HepG2 (cell line): ENCODE measurements around the gene GCLC. TPM values are rescaled to one million over a fixed set of nuclear protein-coding genes. Genes with fewer than 3 reads are reported as not detected.

Source experiments
- ATAC-seq: fragments of 200-7000 bp; cut with Tn5 transposase; 3 replicates; pipeline ENCODE4 v1.9.1; 2020; ENCODE audit warnings: mild to moderate bottlenecking, moderate library complexity
- BruUV-seq: library from RNA; stranded (reverse); fragments of 400-500 nt; replicated peaks from 2 replicates; lab custom pipeline; 2021; lab: Mats Ljungman, UMichigan
- CTCF ChIA-PET: fragments of 300-600 bp; formaldehyde crosslinking; extraction: SDS; loops from one replicate; lab custom pipeline; 2021; ENCODE audit warnings: low total read pairs, inconsistent platforms, low intra/inter-chr PET ratio; lab: Yijun Ruan, JAX
- POLR2A ChIA-PET: fragments of 350-600 bp; sonication (Branson Sonifier 250); formaldehyde crosslinking; loops from one replicate; lab custom pipeline; 2020; ENCODE audit warnings: antibody characterized with exemption, inconsistent platforms; lab: Yijun Ruan, JAX
- DNase-seq: peaks from one replicate; pipeline ENCODE4 v3.0.0-alpha.2; 2015; ENCODE audit warnings: low spot score
- FAIRE-seq: peaks from 3 replicates; lab custom pipeline; 2011; peaks lifted over from hg19 to GRCh38; lab: Jason Lieb, UNC
- H2AFZ ChIP-seq: one replicate; pipeline ENCODE4 v1.6.1; 2011; ENCODE audit warnings: low read length, inconsistent platforms
- H3K27ac ChIP-seq: fragments of 300-600 bp; 3 replicates; pipeline ENCODE4 v1.8.0; 2011; ENCODE audit warnings: mixed run types, mild to moderate bottlenecking, mixed read lengths, low read length, inconsistent platforms; ENCODE audit not compliant: insufficient read depth; ENCODE audit errors: extremely low read length
- H3K27me3 ChIP-seq, 2 experiments: fragments of 200-600 bp in 1 of 2; 2 replicates in 1 of 2; 3 replicates in 1 of 2; pipeline versions ENCODE4 v1.6.0 to v1.8.0; 2011; ENCODE audit warnings: low read length in 2 of 2, mild to moderate bottlenecking in 2 of 2, moderate library complexity in 2 of 2, inconsistent platforms in 1 of 2; ENCODE audit not compliant: insufficient read depth in 2 of 2, control insufficient read depth in 1 of 2
- H3K36me3 ChIP-seq, 2 experiments: fragments of 200-600 bp in 1 of 2; replicated peaks in 1 of 2; 2 replicates in 1 of 2; 3 replicates in 1 of 2; pipeline versions ENCODE4 v1.5.1 to v1.8.0; 2011; ENCODE audit warnings: low read length in 2 of 2, inconsistent platforms in 1 of 2; ENCODE audit not compliant: insufficient read depth in 2 of 2, control insufficient read depth in 1 of 2
- H3K4me1 ChIP-seq: 2 replicates; pipeline ENCODE4 v1.5.1; 2012; ENCODE audit warnings: low read length, inconsistent platforms; ENCODE audit not compliant: insufficient read depth
- H3K4me2 ChIP-seq: 2 replicates; pipeline ENCODE4 v1.6.0; 2011; ENCODE audit warnings: low read depth, low read length, inconsistent platforms
- H3K4me3 ChIP-seq, 3 experiments: fragments of 200-600 bp in 1 of 3; sonication (generic), shearing (Covaris generic) in 1 of 3; replicated peaks in 1 of 3; 2 replicates each; pipeline ENCODE4 v1.5.1; 2011 to 2016; ENCODE audit warnings: low read length in 3 of 3, inconsistent platforms in 2 of 3, low read depth in 2 of 3, mild to moderate bottlenecking in 2 of 3, control low read depth in 1 of 3, mixed read lengths in 1 of 3; ENCODE audit not compliant: insufficient read depth in 1 of 3
- H3K79me2 ChIP-seq: one replicate; pipeline ENCODE4 v1.6.1; 2011; ENCODE audit warnings: low read length, inconsistent platforms; ENCODE audit not compliant: insufficient read depth
- H3K9ac ChIP-seq: 2 replicates; pipeline ENCODE4 v1.6.0; 2011; ENCODE audit warnings: mild to moderate bottlenecking, low read depth, low read length, inconsistent platforms; ENCODE audit not compliant: insufficient read depth
- H3K9me3 ChIP-seq: 2 replicates; pipeline ENCODE4 v1.5.1; 2012; ENCODE audit warnings: mild to moderate bottlenecking, low read length
- H4K20me1 ChIP-seq: 2 replicates; pipeline ENCODE4 v1.6.0; 2011; ENCODE audit warnings: inconsistent platforms, mild to moderate bottlenecking, low read length, moderate library complexity; ENCODE audit not compliant: insufficient read depth
- ATF3 ChIP-seq: sonication (generic); formaldehyde crosslinking; IDR thresholded peaks from 2 replicates; pipeline ENCODE4 v1.4.0; 2020; ENCODE audit warnings: missing genetic modification reagents
- HNRNPK ChIP-seq: fragments of 200-400 bp; formaldehyde crosslinking; IDR thresholded peaks from 2 replicates; pipeline ENCODE4 v1.6.1; 2018; ENCODE audit warnings: low read length, low read depth, moderate library complexity, mild to moderate bottlenecking; ENCODE audit not compliant: poor library complexity, severe bottlenecking
- MATR3 ChIP-seq: sonication (generic); formaldehyde crosslinking; IDR thresholded peaks from 2 replicates; pipeline ENCODE4 v1.4.0; 2020; ENCODE audit warnings: missing genetic modification reagents
- PHF5A ChIP-seq: IDR thresholded peaks from one replicate; pipeline ENCODE4 v1.6.1; 2018; ENCODE audit warnings: low read depth, missing genetic modification reagents; ENCODE audit not compliant: unreplicated experiment
- POGZ ChIP-seq: sonication (generic); formaldehyde crosslinking; IDR thresholded peaks from 2 replicates; pipeline ENCODE4 v1.4.0; 2020; ENCODE audit warnings: mild to moderate bottlenecking, missing genetic modification reagents
- SOX5 ChIP-seq: IDR thresholded peaks from 2 replicates; pipeline ENCODE4 v1.6.1; 2016; ENCODE audit warnings: borderline replicate concordance
- ZC3H13 ChIP-seq: sonication (generic); formaldehyde crosslinking; IDR thresholded peaks from 2 replicates; pipeline ENCODE4 v1.8.1; 2023; ENCODE audit warnings: mild to moderate bottlenecking, missing genetic modification reagents, moderate library complexity
- ZNF232 ChIP-seq: sonication (generic); formaldehyde crosslinking; IDR thresholded peaks from 2 replicates; pipeline ENCODE4 v1.4.0; 2020; ENCODE audit warnings: missing genetic modification reagents, borderline replicate concordance
- WGBS: methylation state at CpG from one replicate; pipeline ENCODE4 v1.1.6; 2017; ENCODE audit warnings: low lambda C conversion rate; 5-methylcytosine and 5-hydroxymethylcytosine counted together
- in situ Hi-C: cut with HindIII; loops from 2 replicates; pipeline ENCODE4 v1.10.0; 2017; ENCODE audit warnings: low pct_unique_long_range_greater_than_20kb; ENCODE audit not compliant: extremely low pct_ligation_motif_present
- intact Hi-C: fragments of 100-400 bp; cut with micrococcal nuclease; formaldehyde crosslinking; loops from one replicate; pipeline ENCODE4 v1.10.0; 2022; ENCODE audit not compliant: unreplicated experiment
- polyA plus RNA-seq, 8 experiments: library from polyadenylated mRNA; depleted of rRNA in 3 of 8; stranded (reverse) in 7 of 8; unstranded in 1 of 8; fragments of >200 nt; fragmentation: Illumina TruSeq in 4 of 8; extraction: Trizol in 4 of 8; gene quantifications; 2 replicates each; pipeline versions ENCODE4 v1.2.1 to v1.2.3, GENCODE V29; 2011 to 2016; ENCODE audit warnings: low read depth in 4 of 8, missing spikeins in 1 of 8, mixed read lengths in 1 of 8; ENCODE audit not compliant: insufficient read depth in 1 of 8
- total RNA-seq, 5 experiments: library from RNA; depleted of rRNA; stranded (reverse); fragments of >200 nt; fragmentation: Illumina TruSeq; extraction: Trizol; gene quantifications; 2 replicates each; pipeline ENCODE4 v1.2.3, GENCODE V29; 2016; ENCODE audit warnings: low read depth in 1 of 5
- TF ChIP-seq, protein P1 (sequence below): sonication (generic); formaldehyde crosslinking; IDR thresholded peaks from 2 replicates; pipeline ENCODE4 v1.8.1; 2023; ENCODE audit warnings: missing genetic modification reagents, inconsistent platforms, borderline replicate concordance
- TF ChIP-seq, protein P2 (sequence below): sonication (generic); formaldehyde crosslinking; IDR thresholded peaks from 2 replicates; pipeline ENCODE4 v1.5.0; 2020; ENCODE audit warnings: mild to moderate bottlenecking, low read depth, missing genetic modification reagents, borderline replicate concordance

GCLC gene
- total and polyA plus RNA-seq, 2 of the 13 experiments (the other 11 are each of a cell fraction or from before 2014, with no cell fraction given): 35.3 to 84.6 TPM

- 80% methylated on average over 2 of the region's 2 CpGs for WGBS
- ATAC-seq (no peak), FAIRE-seq (no peak), DNase-seq (no peak)
- Histone ChIP-seq H3K27me3 (no peaks in the 10 kb centered on the region; a peak in 1 of 5 replicates), H3K4me3 (no peak overlapping the region), H3K9ac (no peak overlapping the region), H3K36me3 (no peaks in the 10 kb centered on the region), H3K79me2 (no peaks in the 10 kb centered on the region), H2AFZ (no peak overlapping the region), H3K27ac (no peak overlapping the region), H3K4me1 (0 out of 2 replicates have a peak, but pooled peaks cover 6% of the 10 kb centered on the region), H4K20me1 (no peaks in the 10 kb centered on the region), H3K4me2 (no peak overlapping the region), H3K9me3 (no peaks in the 10 kb centered on the region)
- intact Hi-C loops: no loop called here
- no TSS peak for BruUV-seq
- ChIA-PET CTCF (no interaction called here), POLR2A (no interaction called here)
- in situ Hi-C loops: no loop called here
- TF ChIP-seq ZNF232: no peak
Observed at GRCh38 chr6:53582963-53583362, 38.1 kb upstream of the GCLC start.

DNA sequence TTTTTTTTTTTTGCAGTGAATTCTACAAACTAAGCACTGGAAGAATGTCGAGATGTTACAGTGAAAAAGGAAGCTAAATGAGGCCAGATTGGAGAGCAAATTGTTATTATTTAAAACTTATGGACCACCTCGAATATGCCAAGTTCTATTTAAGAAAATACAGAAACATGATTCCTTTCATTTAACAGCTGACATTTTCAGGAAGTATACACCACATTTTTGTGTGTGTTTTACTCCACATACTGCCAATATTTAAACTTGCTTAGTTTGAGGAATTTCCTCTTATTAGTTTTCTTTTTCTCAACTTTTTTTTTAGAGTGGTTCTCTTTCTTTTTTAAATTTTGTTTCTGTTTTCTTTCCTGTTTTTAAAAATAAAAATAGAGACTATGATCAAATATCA is 37.0 kb upstream of the GCLC start:
- Histone ChIP-seq H3K27me3 (no peaks in the 10 kb centered on the region; a peak in 1 of 5 replicates), H3K4me1 (0 out of 2 replicates have a peak, but pooled peaks cover 6% of the 10 kb centered on the region), H3K9ac (no peak overlapping the region), H2AFZ (no peak overlapping the region), H3K4me3 (no peak overlapping the region), H3K79me2 (no peaks in the 10 kb centered on the region), H3K9me3 (no peaks in the 10 kb centered on the region), H4K20me1 (no peaks in the 10 kb centered on the region), H3K36me3 (no peaks in the 10 kb centered on the region), H3K4me2 (no peak overlapping the region), H3K27ac (no peak overlapping the region)
- in situ Hi-C loops: no loop called here
- DNase-seq (no peak), FAIRE-seq (no peak), ATAC-seq (no peak)
- no TSS peak for BruUV-seq
- no peak for TF ChIP-seq PHF5A
- TF ChIP-seq, protein P1, sequence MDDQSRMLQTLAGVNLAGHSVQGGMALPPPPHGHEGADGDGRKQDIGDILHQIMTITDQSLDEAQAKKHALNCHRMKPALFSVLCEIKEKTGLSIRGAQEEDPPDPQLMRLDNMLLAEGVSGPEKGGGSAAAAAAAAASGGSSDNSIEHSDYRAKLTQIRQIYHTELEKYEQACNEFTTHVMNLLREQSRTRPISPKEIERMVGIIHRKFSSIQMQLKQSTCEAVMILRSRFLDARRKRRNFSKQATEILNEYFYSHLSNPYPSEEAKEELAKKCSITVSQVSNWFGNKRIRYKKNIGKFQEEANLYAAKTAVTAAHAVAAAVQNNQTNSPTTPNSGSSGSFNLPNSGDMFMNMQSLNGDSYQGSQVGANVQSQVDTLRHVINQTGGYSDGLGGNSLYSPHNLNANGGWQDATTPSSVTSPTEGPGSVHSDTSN (CRISPR knock-in tag): no peak
- TF ChIP-seq ATF3 (CRISPR knock-in tag): no peak
- no peak for TF ChIP-seq POGZ (CRISPR knock-in tag)
- TF ChIP-seq, protein P2, sequence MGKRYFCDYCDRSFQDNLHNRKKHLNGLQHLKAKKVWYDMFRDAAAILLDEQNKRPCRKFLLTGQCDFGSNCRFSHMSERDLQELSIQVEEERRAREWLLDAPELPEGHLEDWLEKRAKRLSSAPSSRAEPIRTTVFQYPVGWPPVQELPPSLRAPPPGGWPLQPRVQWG (CRISPR knock-in tag): no peak
- TF ChIP-seq ZC3H13 (CRISPR knock-in tag): no peak
- TF ChIP-seq MATR3: no peak
- TF ChIP-seq HNRNPK: no peak
- TF ChIP-seq SOX5 (CRISPR knock-in tag): no peak
- intact Hi-C loops: no loop called here
- ChIA-PET CTCF (no interaction called here), POLR2A (interaction anchor here (1.6 kb wide), 1 partner anchor 33 kb away, joined by 4 read pairs; no protein-coding TSS in a partner anchor)
- WGBS: 19% methylated on average over 2 of the region's 2 CpGs
